ENCODE results near the gene PANX2. TPM values are rescaled to one million over a fixed set of nuclear protein-coding genes. Genes with fewer than 3 reads are reported as not detected.
"Not testable (repeated sequence)": the region's sequence is repeated elsewhere in the genome, so short reads cannot be mapped to it uniquely, and the experiment has no call there.

Gene PANX2
- total RNA-seq, 1 donor from 2014 or later, result 1.5 TPM

GRCh38 chr22:50162391-50162956, 8.1 kb upstream of the PANX2 start:
- H3K9me3 Mint-ChIP-seq (ENCODE audit: unreplicated experiment), result no peaks in the 10 kb centered on the region
- H3K27me3 Mint-ChIP-seq (ENCODE audit: unreplicated experiment), result peaks cover 25% of the 10 kb centered on the region
- no peaks in the 10 kb centered on the region for H3K36me3 Mint-ChIP-seq (ENCODE audit: unreplicated experiment)
- no peak overlapping the region for H3K27ac Mint-ChIP-seq (ENCODE audit: unreplicated experiment)
- no peaks in the 10 kb centered on the region for H3K4me1 Mint-ChIP-seq (ENCODE audit: unreplicated experiment)
- DNase-seq (ENCODE audit: extremely low spot score, unreplicated experiment), result no peak
- no peak overlapping the region for H3K4me3 Mint-ChIP-seq (ENCODE audit: unreplicated experiment)
- no peak for TF ChIP-seq CTCF (IDR thresholded peaks at IDR 0.05)

GRCh38 chr22:50165436-50166123, 5.0 kb upstream of the PANX2 start:
- DNase-seq (ENCODE audit: extremely low spot score, unreplicated experiment), result no peak
- Mint-ChIP-seq H3K4me1 (ENCODE audit: unreplicated experiment) (peaks cover 3% of the 10 kb centered on the region), H3K27ac (ENCODE audit: unreplicated experiment) (no peak overlapping the region), H3K27me3 (ENCODE audit: unreplicated experiment) (peaks cover 14% of the 10 kb centered on the region), H3K36me3 (ENCODE audit: unreplicated experiment) (no peaks in the 10 kb centered on the region), H3K4me3 (ENCODE audit: unreplicated experiment) (no peak overlapping the region), H3K9me3 (ENCODE audit: unreplicated experiment) (no peaks in the 10 kb centered on the region)
- no peak for TF ChIP-seq CTCF (IDR thresholded peaks at IDR 0.05)

DNA sequence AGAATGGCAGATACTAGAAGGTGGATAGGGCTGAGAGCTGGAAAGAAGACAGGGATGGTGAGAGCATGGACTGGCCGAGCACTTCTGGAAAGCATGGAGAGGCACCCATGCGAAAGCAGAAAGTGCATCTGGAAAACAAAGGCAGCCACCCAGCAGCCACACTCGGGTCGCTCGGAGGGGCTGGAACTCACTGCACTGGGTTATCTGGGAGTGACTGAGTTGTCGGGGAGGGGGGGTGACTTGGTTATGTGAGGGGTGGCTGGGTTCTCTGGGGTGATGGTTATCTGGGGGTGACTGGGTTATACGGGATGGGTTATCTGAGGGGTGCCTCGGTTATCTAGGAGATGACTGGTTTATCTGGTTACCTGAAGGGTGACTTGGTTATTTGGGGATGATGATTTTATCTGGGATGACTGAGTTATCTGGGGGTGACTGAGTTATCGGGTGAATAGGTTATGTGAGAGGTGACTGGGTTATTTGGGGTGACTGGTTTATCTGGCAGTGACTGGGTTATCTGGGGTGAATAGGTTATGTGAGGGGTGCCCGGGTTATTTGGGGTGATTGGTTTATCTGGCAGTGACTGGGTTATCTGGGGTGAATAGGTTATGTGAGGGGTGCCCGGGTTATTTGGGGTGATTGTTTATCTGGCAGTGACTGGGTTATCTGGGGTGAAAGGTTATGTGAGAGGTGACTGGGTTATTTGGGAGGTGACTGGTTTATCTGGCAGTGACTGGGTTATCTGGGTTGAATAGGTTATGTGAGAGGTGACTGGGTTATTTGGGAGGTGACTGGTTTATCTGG, 2.6 kb upstream of the PANX2 start:
- Mint-ChIP-seq H3K27me3 (ENCODE audit: unreplicated experiment) (peaks cover 15% of the 10 kb centered on the region), H3K27ac (ENCODE audit: unreplicated experiment) (no peak overlapping the region), H3K4me3 (ENCODE audit: unreplicated experiment) (no peak overlapping the region), H3K36me3 (ENCODE audit: unreplicated experiment) (no peaks in the 10 kb centered on the region), H3K9me3 (ENCODE audit: unreplicated experiment) (no peaks in the 10 kb centered on the region), H3K4me1 (ENCODE audit: unreplicated experiment) (peaks cover 5% of the 10 kb centered on the region)
- no peak for TF ChIP-seq CTCF (IDR thresholded peaks at IDR 0.05)
- no peak for DNase-seq (ENCODE audit: extremely low spot score, unreplicated experiment)

- not testable (repeated sequence) for H3K4me1 Mint-ChIP-seq (ENCODE audit: unreplicated experiment); DNase-seq (ENCODE audit: extremely low spot score, unreplicated experiment); H3K9me3 Mint-ChIP-seq (ENCODE audit: unreplicated experiment); H3K36me3 Mint-ChIP-seq (ENCODE audit: unreplicated experiment)
- H3K27ac Mint-ChIP-seq (ENCODE audit: unreplicated experiment), result peak overlapping the region; percentile 16
- H3K4me3 Mint-ChIP-seq (ENCODE audit: unreplicated experiment), result peak overlapping the region; percentile 73
- peaks cover 15% of the 10 kb centered on the region for H3K27me3 Mint-ChIP-seq (ENCODE audit: unreplicated experiment)
Measured at GRCh38 chr22:50168490-50169180, 1.9 kb upstream of the PANX2 start.

DNA sequence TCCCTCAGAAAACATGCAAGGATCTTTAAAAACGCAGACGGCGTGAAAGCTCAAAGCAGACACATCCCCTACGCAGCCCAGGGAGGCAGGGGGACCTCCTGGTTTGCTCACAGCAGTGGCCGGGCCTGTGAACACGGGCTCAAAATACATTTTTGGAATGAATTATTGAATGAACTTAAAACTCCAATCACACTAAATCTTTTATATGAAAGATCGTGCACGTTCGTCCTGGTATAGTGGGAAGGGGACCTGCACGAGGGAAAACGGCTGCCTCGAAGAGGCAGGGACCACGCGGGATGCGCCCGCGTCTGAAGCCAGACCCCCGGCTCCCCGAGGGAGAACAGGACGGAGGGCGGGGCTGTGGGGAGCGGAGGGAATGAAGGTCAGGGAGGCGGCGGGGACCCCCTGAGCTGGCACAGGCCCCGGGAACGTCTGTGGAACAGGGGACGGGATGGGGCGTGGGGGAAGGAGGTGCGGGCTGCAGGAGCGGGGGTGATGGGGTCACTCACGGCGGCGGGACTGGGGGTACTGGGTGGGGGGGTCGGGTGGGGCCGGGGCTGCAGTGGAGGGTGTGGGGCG, 1.3 kb upstream of the PANX2 start:
- Mint-ChIP-seq H3K27ac (ENCODE audit: unreplicated experiment) (peak overlapping the region; percentile 16), H3K36me3 (ENCODE audit: unreplicated experiment) (no peaks in the 10 kb centered on the region), H3K9me3 (ENCODE audit: unreplicated experiment) (no peaks in the 10 kb centered on the region), H3K4me1 (ENCODE audit: unreplicated experiment) (peaks cover 5% of the 10 kb centered on the region), H3K27me3 (ENCODE audit: unreplicated experiment) (peaks cover 15% of the 10 kb centered on the region), H3K4me3 (ENCODE audit: unreplicated experiment) (peak overlapping the region; percentile 73)
- TF ChIP-seq CTCF (IDR thresholded peaks at IDR 0.05), result no peak
- DNase-seq (ENCODE audit: extremely low spot score, unreplicated experiment), result no peak
